ENCODE measurements around the gene TSPAN9. TPM values are rescaled to one million over a fixed set of nuclear protein-coding genes. Genes with fewer than 3 reads are reported as not detected.

The TSPAN9 gene
- total and polyA plus RNA-seq, 2 experiments from 2014 or later = 6.0 to 31.5 TPM

- Histone ChIP-seq H3K4me2 (no peak overlapping the region), H3K36me3 (ENCODE audit: insufficient read depth) (peaks cover 21% of the 10 kb centered on the region), H3K4me3 (no peak overlapping the region), H3K27ac (ENCODE audit: low read depth) (no peak overlapping the region), H3K9me2 (ENCODE audit: insufficient read depth) (no peaks in the 10 kb centered on the region), H3K27me3 (ENCODE audit: insufficient read depth) (no peaks in the 10 kb centered on the region), H4K20me1 (replicated peaks; ENCODE audit: insufficient read depth) (peaks cover 4% of the 10 kb centered on the region), H3K4me1 (ENCODE audit: insufficient read depth) (peaks cover 5% of the 10 kb centered on the region; the same call in 1 of the 2 replicates), H3F3A (replicated peaks; ENCODE audit: low read depth) (peaks cover 19% of the 10 kb centered on the region; the same call in 1 of the 2 replicates), H2AFZ (no peak overlapping the region), H3K79me2 (replicated peaks; ENCODE audit: insufficient read depth) (no peaks in the 10 kb centered on the region)
- Mint-ChIP-seq H3K27ac (no peak overlapping the region), H3K36me3 (ENCODE audit: low read depth) (peaks cover 39% of the 10 kb centered on the region), H3K4me3 (no peak overlapping the region), H3K27me3 (ENCODE audit: insufficient read depth, low read depth, poor library complexity) (peaks cover 17% of the 10 kb centered on the region), H3K4me1 (peaks cover 22% of the 10 kb centered on the region), H3K9me3 (no peaks in the 10 kb centered on the region)
- DNase-seq (ENCODE audit: low spot score) (no peak), ATAC-seq (no peak)
- TF ChIP-seq ZNF462 (CRISPR knock-in tag; IDR thresholded peaks at IDR 0.05) = no peak
- no peak for TF ChIP-seq REST (IDR thresholded peaks at IDR 0.05; ENCODE audit: unreplicated experiment)
- no peak for TF ChIP-seq CTCF (conservative IDR thresholded peaks at IDR 0.05; ENCODE audit: low read depth in 2 of 2)
- no peak for TF ChIP-seq ZNF114 (CRISPR knock-in tag; IDR thresholded peaks at IDR 0.05)
- no peak for TF ChIP-seq POLR2AphosphoS5 (IDR thresholded peaks at IDR 0.05; ENCODE audit: low read depth)
- TF ChIP-seq EZH2phosphoT487 (IDR thresholded peaks at IDR 0.05; ENCODE audit: unreplicated experiment) = no peak
- no peak for TF ChIP-seq STAT1 (IDR thresholded peaks at IDR 0.05; ENCODE audit: unreplicated experiment)
- TF ChIP-seq ETS1 (IDR thresholded peaks at IDR 0.05) = no peak
- TF ChIP-seq EZH2 (IDR thresholded peaks at IDR 0.05; ENCODE audit: low read depth, unreplicated experiment) = no peak
Observed at GRCh38 chr12:3042826-3043225, 34.4 kb upstream of the TSPAN9 start.
